Neutrophil (primary cell): ENCODE data around the gene ABCG1.

Experiments
- H3K27ac ChIP-seq: fragments of 200-600 bp; sonication (generic); 2 replicates; pipeline ENCODE4 v1.5.1; 2016; ENCODE audit warnings: mild to moderate bottlenecking, moderate library complexity
- H3K27me3 ChIP-seq: fragments of 200-600 bp; sonication (generic); 2 replicates; pipeline ENCODE4 v1.6.0; 2016; ENCODE audit warnings: mild to moderate bottlenecking
- H3K36me3 ChIP-seq: fragments of 200-600 bp; sonication (generic); 2 replicates; pipeline ENCODE4 v1.5.1; 2017
- H3K4me1 ChIP-seq, 2 experiments: fragments of 200-600 bp in 1 of 2; sonication (generic) in 1 of 2; 1 replicate in 1 of 2; 2 replicates in 1 of 2; pipeline versions ENCODE4 v1.5.1 to v1.6.1; 2013 to 2016; ENCODE audit warnings: low read depth in 1 of 2, low read length in 1 of 2, mild to moderate bottlenecking in 1 of 2, moderate library complexity in 1 of 2; ENCODE audit not compliant: control insufficient read depth in 1 of 2, insufficient read depth in 1 of 2
- H3K4me3 ChIP-seq, 2 experiments: fragments of 200-600 bp in 1 of 2; sonication (generic) in 1 of 2; 1 replicate in 1 of 2; 2 replicates in 1 of 2; pipeline ENCODE4 v1.5.1; 2013 to 2016; ENCODE audit warnings: low read depth in 1 of 2, low read length in 1 of 2, mild to moderate bottlenecking in 1 of 2, moderate library complexity in 1 of 2
- H3K9me3 ChIP-seq: fragments of 200-600 bp; sonication (generic); 2 replicates; pipeline ENCODE4 v1.5.1; 2016
- TF ChIP-seq, protein P1 (sequence below): fragments of 200-600 bp; sonication (generic); IDR thresholded peaks from 2 replicates; pipeline ENCODE4 v1.5.1; 2016; ENCODE audit warnings: antibody characterized with exemption

Gene ABCG1

GRCh38 chr21:42343101-42343500 is 124.2 kb downstream of the ABCG1 start:
- TF ChIP-seq, protein P1, sequence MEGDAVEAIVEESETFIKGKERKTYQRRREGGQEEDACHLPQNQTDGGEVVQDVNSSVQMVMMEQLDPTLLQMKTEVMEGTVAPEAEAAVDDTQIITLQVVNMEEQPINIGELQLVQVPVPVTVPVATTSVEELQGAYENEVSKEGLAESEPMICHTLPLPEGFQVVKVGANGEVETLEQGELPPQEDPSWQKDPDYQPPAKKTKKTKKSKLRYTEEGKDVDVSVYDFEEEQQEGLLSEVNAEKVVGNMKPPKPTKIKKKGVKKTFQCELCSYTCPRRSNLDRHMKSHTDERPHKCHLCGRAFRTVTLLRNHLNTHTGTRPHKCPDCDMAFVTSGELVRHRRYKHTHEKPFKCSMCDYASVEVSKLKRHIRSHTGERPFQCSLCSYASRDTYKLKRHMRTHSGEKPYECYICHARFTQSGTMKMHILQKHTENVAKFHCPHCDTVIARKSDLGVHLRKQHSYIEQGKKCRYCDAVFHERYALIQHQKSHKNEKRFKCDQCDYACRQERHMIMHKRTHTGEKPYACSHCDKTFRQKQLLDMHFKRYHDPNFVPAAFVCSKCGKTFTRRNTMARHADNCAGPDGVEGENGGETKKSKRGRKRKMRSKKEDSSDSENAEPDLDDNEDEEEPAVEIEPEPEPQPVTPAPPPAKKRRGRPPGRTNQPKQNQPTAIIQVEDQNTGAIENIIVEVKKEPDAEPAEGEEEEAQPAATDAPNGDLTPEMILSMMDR: no peak
- H3K27me3 ChIP-seq: no peaks in the 10 kb centered on the region
- H3K36me3 ChIP-seq: no peaks in the 10 kb centered on the region
- no peak overlapping the region for H3K27ac ChIP-seq
- H3K9me3 ChIP-seq: no peaks in the 10 kb centered on the region
- H3K4me3 ChIP-seq: no peak overlapping the region
- peaks cover 6 to 7% of the 10 kb centered on the region in 2 experiments for H3K4me1 ChIP-seq

DNA sequence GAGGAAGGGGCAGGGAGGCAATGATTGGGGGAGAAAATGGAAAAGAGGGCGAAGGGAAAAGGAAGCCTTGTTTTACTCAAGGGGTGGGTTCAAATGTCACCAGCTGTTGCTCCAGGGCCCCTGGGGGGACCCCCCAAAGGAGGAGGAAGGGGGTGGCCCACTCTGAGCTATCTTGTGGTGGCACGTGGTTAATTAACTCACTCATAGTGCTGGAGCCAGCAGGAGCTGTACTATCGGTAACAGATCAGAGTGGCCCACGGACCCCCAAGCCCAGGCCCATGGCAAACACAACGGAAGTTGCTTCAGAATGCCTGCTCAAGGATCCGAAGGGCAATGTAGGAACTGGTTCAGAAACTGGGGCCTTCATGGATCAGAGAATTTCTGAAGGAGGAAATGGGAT is 124.6 kb downstream of the ABCG1 start:
- Histone ChIP-seq H3K4me1 (peaks cover 2 to 3% of the 10 kb centered on the region in 2 experiments), H3K36me3 (no peaks in the 10 kb centered on the region), H3K9me3 (no peaks in the 10 kb centered on the region), H3K27ac (no peak overlapping the region), H3K27me3 (no peaks in the 10 kb centered on the region), H3K4me3 (no peak overlapping the region)
- TF ChIP-seq, protein P1: no peak

GRCh38 chr21:42343963-42344510 is 125.1 kb downstream of the ABCG1 start:
- Histone ChIP-seq H3K4me3 (no peak overlapping the region), H3K27me3 (no peaks in the 10 kb centered on the region), H3K36me3 (no peaks in the 10 kb centered on the region), H3K4me1 (no peaks in the 10 kb centered on the region), H3K9me3 (no peaks in the 10 kb centered on the region), H3K27ac (no peak overlapping the region)
- TF ChIP-seq, protein P1: no peak

- no peak overlapping the region for H3K4me3 ChIP-seq
- no peaks in the 10 kb centered on the region for H3K4me1 ChIP-seq
- H3K27ac ChIP-seq: no peak overlapping the region
- H3K9me3 ChIP-seq: no peaks in the 10 kb centered on the region
- TF ChIP-seq, protein P1: no peak
- H3K36me3 ChIP-seq: no peaks in the 10 kb centered on the region
- H3K27me3 ChIP-seq: no peaks in the 10 kb centered on the region
These were observed 125.7 kb downstream of the ABCG1 start for GRCh38 chr21:42344631-42345030.

DNA sequence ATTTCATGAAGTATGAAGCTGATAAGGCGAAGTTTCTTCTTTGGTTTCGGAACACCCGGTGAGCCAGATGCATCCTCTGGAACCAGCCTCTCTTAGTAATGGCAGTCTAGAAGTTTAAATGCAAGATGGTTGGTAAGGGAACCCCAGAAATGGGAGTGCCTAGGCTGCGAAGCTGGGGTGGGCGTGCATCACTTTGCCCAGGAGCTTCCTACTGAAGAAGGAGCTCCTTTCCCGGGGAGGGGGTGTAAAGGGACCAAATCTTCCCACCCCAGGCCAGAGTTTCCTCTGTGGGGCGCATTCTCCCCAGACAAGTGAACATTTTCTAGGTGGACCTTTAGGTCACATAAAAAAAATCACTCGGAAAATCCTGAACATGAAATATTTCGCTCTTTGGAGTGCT is 127.5 kb downstream of the ABCG1 start:
- Histone ChIP-seq H3K27me3 (no peaks in the 10 kb centered on the region), H3K4me1 (no peaks in the 10 kb centered on the region), H3K4me3 (no peak overlapping the region), H3K27ac (no peak overlapping the region), H3K36me3 (no peaks in the 10 kb centered on the region), H3K9me3 (no peaks in the 10 kb centered on the region)
- TF ChIP-seq, protein P1: no peak
